Measurements from ENCODE around the gene PTPN2. TPM values are rescaled to one million over a fixed set of nuclear protein-coding genes. Genes with fewer than 3 reads are reported as not detected.

The PTPN2 gene
- total RNA-seq, 2 donors from 2014 or later, result 13.2 to 14.3 TPM

- no peaks in the 10 kb centered on the region for H3K4me1 ChIP-seq
- no peaks in the 10 kb centered on the region for H3K27me3 ChIP-seq
- H3K27ac ChIP-seq, result no peak overlapping the region
- TF ChIP-seq CTCF (IDR thresholded peaks at IDR 0.05), result no peak
- no peak overlapping the region for H3K4me3 ChIP-seq
- no peaks in the 10 kb centered on the region for H3K36me3 ChIP-seq
- H3K9me3 ChIP-seq, result no peaks in the 10 kb centered on the region
- DNase-seq (ENCODE audit: low spot score), result no peak
Measured at GRCh38 chr18:12852566-12853315, 31.3 kb downstream of the PTPN2 start.

DNA sequence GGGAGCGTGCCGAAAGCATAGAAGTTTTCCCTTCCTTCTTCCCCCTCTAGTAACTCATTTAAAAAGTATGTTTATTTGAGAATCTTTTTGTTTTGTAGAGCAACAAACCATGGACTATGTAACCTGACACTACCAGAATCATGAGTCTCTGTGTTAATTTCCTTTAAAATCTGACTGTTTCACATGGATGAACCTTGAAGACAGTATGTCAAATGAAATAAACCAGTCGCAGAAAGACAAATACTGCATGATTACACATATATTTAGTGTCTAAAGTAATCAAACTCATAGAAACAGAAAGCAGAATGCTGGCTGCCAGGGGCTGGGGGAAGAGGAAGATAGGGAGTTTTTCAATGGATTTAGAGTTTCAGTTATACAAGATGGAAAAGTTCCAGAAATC is 32.3 kb downstream of the PTPN2 start:
- no peak overlapping the region for H3K4me3 ChIP-seq
- H3K27ac ChIP-seq, result no peak overlapping the region
- H3K36me3 ChIP-seq, result no peaks in the 10 kb centered on the region
- TF ChIP-seq CTCF (IDR thresholded peaks at IDR 0.05), result no peak
- H3K9me3 ChIP-seq, result no peaks in the 10 kb centered on the region
- no peaks in the 10 kb centered on the region for H3K4me1 ChIP-seq
- no peaks in the 10 kb centered on the region for H3K27me3 ChIP-seq
- no peak for DNase-seq (ENCODE audit: low spot score)

GRCh38 chr18:12849548-12849947 is 34.5 kb downstream of the PTPN2 start:
- Histone ChIP-seq H3K27ac (no peak overlapping the region), H3K4me3 (no peak overlapping the region), H3K4me1 (no peaks in the 10 kb centered on the region), H3K27me3 (no peaks in the 10 kb centered on the region), H3K9me3 (no peaks in the 10 kb centered on the region), H3K36me3 (no peaks in the 10 kb centered on the region)
- no peak for DNase-seq (ENCODE audit: low spot score)
- no peak for TF ChIP-seq CTCF (IDR thresholded peaks at IDR 0.05)

DNA sequence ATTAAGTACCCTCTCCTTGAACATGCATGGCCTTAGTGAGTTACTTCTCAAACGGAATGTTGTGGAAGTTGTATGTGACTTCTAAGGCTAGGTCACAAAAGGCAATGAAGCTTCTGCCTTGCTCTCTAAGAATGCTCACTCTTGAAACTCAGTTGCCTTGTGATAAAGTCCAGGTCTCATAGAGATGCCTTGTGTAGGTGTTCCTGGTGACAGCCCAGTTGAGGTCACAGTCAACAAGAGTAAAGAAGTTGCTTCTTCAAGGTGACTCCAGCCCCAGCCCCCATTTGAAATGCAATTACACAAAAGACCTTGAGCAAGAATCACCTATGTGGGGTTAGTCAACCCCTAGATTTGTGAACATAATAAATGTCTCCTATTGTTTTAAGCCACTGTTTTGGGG is 35.6 kb downstream of the PTPN2 start:
- DNase-seq (ENCODE audit: low spot score), result no peak
- no peaks in the 10 kb centered on the region for H3K9me3 ChIP-seq
- no peaks in the 10 kb centered on the region for H3K27me3 ChIP-seq
- no peak for TF ChIP-seq CTCF (IDR thresholded peaks at IDR 0.05)
- H3K36me3 ChIP-seq, result no peaks in the 10 kb centered on the region
- no peaks in the 10 kb centered on the region for H3K4me1 ChIP-seq
- H3K27ac ChIP-seq, result no peak overlapping the region
- H3K4me3 ChIP-seq, result no peak overlapping the region

GRCh38 chr18:12844391-12844790 is 39.6 kb downstream of the PTPN2 start:
- no peaks in the 10 kb centered on the region for H3K27me3 ChIP-seq
- no peak for TF ChIP-seq CTCF (IDR thresholded peaks at IDR 0.05)
- no peaks in the 10 kb centered on the region for H3K36me3 ChIP-seq
- no peaks in the 10 kb centered on the region for H3K9me3 ChIP-seq
- no peak overlapping the region for H3K4me3 ChIP-seq
- no peak for DNase-seq (ENCODE audit: low spot score)
- H3K27ac ChIP-seq, result no peak overlapping the region
- H3K4me1 ChIP-seq, result no peaks in the 10 kb centered on the region

All from right atrium auricular region (tissue), 2 donors.